OCI-LY7 (cell line): ENCODE measurements around the gene UGT1A4.

Source experiments
- CTCF ChIP-seq: fragments of 200-600 bp; sonication (generic); conservative IDR thresholded peaks from 2 replicates; pipeline ENCODE4 v1.5.1; 2014; ENCODE audit warnings: mild to moderate bottlenecking, antibody characterized with exemption, low read length, moderate library complexity, mixed read lengths
- EZH2phosphoT487 ChIP-seq: fragments of 200-600 bp; sonication (generic); IDR thresholded peaks from 2 replicates; pipeline ENCODE4 v1.6.1; 2018; ENCODE audit warnings: low read depth, borderline replicate concordance, mild to moderate bottlenecking, mixed run types, antibody characterized with exemption, low read length, moderate library complexity, mixed read lengths

GRCh38 chr2:233674995-233675394, 43.5 kb upstream of the UGT1A4 start:
- TF ChIP-seq EZH2phosphoT487 (no peak), CTCF (no peak)
